ENCODE results near the gene IL13RA2. TPM values are rescaled to one million over a fixed set of nuclear protein-coding genes. Genes with fewer than 3 reads are reported as not detected.

The IL13RA2 gene
- total RNA-seq, 2 experiments from 2014 or later: not detected

GRCh38 chrX:114964374-114964773 lies 53.0 kb downstream of the IL13RA2 start:
- Mint-ChIP-seq H3K36me3 (ENCODE audit: low read depth) (no peaks in the 10 kb centered on the region), H3K27ac (no peak overlapping the region), H3K4me1 (no peaks in the 10 kb centered on the region), H3K9me3 (no peaks in the 10 kb centered on the region), H3K27me3 (no peaks in the 10 kb centered on the region), H3K4me3 (no peak overlapping the region)
- ChIA-PET POLR2A (no interaction called here), CTCF (no interaction called here)
- no peak for DNase-seq

GRCh38 chrX:114962209-114962608 lies 55.2 kb downstream of the IL13RA2 start:
- Mint-ChIP-seq H3K27ac (no peak overlapping the region), H3K27me3 (no peaks in the 10 kb centered on the region), H3K9me3 (no peaks in the 10 kb centered on the region), H3K4me3 (no peak overlapping the region), H3K4me1 (no peaks in the 10 kb centered on the region), H3K36me3 (ENCODE audit: low read depth) (no peaks in the 10 kb centered on the region)
- CTCF ChIA-PET: no interaction called here
- POLR2A ChIA-PET: no interaction called here
- no peak for DNase-seq

- no peak overlapping the region for H3K27ac Mint-ChIP-seq
- H3K9me3 Mint-ChIP-seq: no peaks in the 10 kb centered on the region
- no peaks in the 10 kb centered on the region for H3K36me3 Mint-ChIP-seq (ENCODE audit: low read depth)
- DNase-seq: no peak
- no peaks in the 10 kb centered on the region for H3K27me3 Mint-ChIP-seq
- ChIA-PET CTCF (no interaction called here), POLR2A (no interaction called here)
- no peaks in the 10 kb centered on the region for H3K4me1 Mint-ChIP-seq
- H3K4me3 Mint-ChIP-seq: no peak overlapping the region
These were observed 57.7 kb downstream of the IL13RA2 start for GRCh38 chrX:114959729-114960128.

Other genes with a start within 250 kb of the IL13RA2 start
- not detected for gene RBMXL3, start 171.8 kb upstream of the IL13RA2 start, total RNA-seq
- gene LRCH2, start 216.5 kb upstream of the IL13RA2 start, total RNA-seq: not detected